AG08395 (cell line): ENCODE measurements around the gene ARID3B.
"Not testable (repeated sequence)": the region's sequence is repeated elsewhere in the genome, so short reads cannot be mapped to it uniquely, and the experiment has no call there.

Experiments
- DNase-seq: peaks from one replicate; pipeline ENCODE4 v3.0.0; 2012; ENCODE audit warnings: mixed read lengths, low spot score

The ARID3B gene

DNA sequence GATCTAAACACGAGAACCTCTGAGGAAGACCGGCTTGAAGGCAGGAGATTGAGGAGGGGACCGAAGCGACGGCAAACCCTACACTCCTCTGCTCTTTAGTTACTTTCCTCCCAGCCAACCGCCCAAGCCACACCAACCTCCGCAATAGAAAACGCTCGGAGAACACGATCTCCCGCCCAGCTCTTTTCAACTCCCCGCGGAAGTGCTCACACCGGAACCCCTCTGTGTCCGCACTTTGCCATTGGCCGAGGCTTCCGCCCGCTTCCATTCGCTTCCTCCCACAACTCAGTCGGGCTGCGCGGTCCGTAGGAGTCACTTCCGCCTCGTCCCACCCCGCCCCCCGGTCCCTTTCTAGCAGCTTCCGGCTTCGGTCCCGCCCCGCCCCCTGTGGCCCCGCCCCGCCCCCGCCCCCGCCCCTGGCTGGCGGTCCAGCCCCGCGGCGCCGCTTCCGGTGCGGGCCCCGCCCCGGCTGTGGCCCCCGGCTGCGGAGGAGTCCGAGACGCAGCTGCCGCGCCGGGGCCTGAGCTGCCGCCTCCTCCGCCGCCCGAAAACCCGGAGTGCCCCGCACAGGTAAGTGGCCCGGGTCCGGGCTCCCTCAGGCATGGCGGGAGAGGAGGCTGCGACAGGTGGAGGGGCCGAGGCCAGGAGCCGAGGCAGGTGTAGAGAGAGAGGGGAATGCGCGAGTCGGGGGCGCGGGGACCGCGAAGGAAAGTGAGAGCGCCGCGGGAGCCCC is at the start of gene ARID3B:
Gene ARID3B (plus strand): TSS at position 460 of the 733 bp plus-strand sequence. CDS start 2,717 bp downstream, outside the sequence.
- DNase-seq, result peak; percentile 98

GRCh38 chr15:74496648-74497047 is 44.4 kb upstream of the ARID3B start:
- no peak for DNase-seq

- DNase-seq, result no peak
Observed at GRCh38 chr15:74497584-74497983, 43.4 kb upstream of the ARID3B start.

- DNase-seq, result no peak
Observed at GRCh38 chr15:74499366-74499765, 41.7 kb upstream of the ARID3B start.

- DNase-seq, result no peak
Observed at GRCh38 chr15:74500401-74500800, 40.6 kb upstream of the ARID3B start.

DNA sequence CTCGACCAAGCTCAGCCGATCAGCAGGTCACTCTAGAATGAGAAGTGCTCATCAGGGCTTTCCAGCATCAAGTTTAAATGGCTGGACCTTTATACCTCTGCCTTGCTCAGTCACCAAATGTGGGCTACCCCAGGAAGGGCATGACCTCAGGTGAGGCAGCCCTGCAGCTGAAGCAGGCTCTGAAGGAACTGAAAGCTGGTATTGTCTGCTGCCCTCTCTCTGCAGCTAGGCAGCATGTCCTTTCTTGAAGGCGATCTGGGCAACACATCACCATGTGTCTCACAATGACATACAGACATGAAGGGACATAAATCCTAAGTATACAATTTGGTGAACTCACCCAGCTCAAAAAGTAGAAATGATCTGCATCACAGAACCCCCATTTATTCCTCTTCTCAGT is 38.7 kb upstream of the ARID3B start:
- DNase-seq, result no peak

DNA sequence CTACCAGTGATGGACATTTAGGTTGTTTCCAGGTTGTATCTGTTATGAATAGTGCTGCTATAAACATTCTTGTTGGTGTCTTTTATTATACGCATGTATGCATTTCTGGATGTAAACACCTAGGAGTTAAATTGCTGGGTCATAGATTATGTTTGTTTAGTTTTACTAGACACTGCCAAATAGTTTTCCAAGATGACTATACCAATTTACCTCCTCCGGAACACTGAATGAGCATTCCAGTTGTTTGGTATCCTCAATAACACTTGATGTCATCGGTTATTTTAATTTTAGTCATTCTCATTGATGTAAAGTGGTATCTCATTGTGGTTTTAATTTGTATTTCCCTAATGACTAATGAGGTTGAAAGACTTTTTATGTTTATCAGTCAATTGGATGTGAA is 36.6 kb upstream of the ARID3B start:
- no peak for DNase-seq

- no peak for DNase-seq
Observed at GRCh38 chr15:74504836-74505235, 36.2 kb upstream of the ARID3B start.

DNA sequence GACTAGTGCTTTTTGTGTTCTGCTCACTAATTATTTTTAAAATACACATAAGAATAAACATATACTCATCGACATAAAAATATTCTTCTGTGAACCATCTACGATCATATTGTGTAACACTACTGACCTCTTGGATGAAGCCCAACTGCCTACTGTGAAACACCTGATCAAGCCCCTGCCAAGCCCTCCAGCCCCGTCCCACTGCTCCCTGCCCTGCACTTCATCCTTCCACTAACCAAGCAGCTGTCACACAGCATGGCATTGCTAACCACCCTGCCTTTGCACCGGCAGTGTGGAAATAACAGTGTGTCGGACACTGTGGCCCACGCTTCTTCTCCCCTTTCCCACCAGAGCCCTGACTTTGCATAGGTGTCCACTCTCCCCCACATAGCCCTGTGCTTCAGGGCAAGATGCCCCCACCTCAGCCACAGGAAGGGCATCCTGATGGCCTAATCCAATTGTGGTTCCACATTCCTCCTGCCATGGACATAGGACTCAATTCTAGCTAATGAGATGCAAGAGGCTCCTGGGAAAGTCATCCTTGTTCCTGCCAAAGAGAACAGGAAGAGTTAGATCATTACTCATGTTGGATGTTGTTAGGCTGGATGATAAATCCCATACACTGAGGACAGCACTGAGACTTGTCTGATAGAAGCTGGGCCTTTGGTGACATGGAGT is 35.0 kb upstream of the ARID3B start:
- peak; percentile 37 for DNase-seq

DNA sequence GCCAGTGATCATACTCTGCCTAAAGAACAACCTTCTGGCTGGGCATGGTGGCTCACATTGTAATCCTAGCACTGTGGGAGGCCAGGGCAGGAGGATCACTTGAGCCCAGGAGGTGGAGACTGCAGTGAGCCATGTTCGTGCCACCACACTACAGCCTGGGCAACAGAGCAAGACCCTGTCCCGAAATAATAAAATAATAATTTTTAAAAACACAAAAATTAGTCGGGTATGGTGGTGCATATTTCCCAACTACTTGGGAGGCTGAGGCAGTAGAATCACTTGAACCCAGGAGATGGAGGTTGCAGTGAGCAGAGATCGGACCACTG is 34.5 kb upstream of the ARID3B start:
- DNase-seq, result no peak

GRCh38 chr15:74511583-74511982 is 29.4 kb upstream of the ARID3B start:
- DNase-seq, result no peak

GRCh38 chr15:74514059-74514458 is 27.0 kb upstream of the ARID3B start:
- not testable (repeated sequence) for DNase-seq

GRCh38 chr15:74517096-74517495 is 23.9 kb upstream of the ARID3B start:
- DNase-seq, result no peak

DNA sequence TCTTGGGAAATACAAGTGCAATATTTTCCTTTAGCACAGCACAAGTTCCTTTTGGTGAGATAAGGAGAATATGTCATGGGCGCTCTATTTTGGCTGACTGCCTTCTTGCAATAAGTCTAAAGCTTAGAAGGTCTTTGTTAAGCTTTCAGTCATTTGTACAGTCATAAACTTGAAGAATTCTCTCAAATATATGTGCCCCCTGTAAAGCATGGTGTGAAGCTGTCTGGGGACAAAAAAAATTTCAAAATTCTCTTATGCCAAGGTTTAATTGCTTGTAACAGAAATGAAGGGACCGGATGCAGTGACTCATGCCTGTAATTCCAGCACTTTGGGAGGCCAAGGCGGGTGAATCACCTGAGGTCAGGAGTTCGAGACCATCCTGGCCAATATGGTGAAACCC is 21.7 kb upstream of the ARID3B start:
- DNase-seq, result no peak

DNA sequence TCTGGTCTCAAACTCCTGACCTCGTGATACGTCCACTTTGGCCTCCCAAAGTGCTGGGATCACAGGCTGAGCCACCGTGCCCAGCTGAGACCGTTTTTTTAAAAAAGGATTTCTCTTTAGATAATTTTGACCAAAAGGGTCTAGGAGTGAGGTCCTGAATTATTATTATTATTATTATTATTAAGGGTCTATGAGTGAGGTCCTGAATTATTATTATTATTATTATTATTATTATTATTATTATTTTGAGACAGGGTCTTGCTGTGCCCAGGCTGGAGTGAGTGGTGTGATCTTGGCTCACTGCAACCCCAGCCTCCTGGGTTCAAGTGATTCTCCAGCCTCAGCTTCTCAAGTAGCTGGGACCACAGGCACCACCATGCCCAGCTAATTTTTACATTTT is 20.6 kb upstream of the ARID3B start:
- no peak for DNase-seq

DNA sequence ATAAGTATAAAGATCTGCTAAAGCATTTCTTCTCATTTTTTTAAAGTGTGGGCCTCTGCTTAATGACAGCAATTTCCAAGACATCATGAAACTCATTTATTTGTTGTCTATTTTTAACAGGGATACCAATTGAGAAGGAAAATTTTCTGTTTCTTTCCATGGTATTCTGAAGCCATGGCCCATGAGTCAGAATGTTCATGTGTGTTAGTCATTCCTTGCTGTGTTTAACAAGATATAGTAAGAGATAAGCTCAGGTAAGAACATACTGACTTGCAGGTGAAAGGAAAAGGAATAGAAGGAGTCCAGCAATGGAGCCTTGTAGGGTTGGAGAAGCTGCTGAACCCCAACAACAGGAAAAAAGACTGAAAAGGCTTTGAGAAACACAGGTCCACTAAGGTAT is 17.0 kb upstream of the ARID3B start:
- no peak for DNase-seq

GRCh38 chr15:74525309-74525708 is 15.7 kb upstream of the ARID3B start:
- no peak for DNase-seq

DNA sequence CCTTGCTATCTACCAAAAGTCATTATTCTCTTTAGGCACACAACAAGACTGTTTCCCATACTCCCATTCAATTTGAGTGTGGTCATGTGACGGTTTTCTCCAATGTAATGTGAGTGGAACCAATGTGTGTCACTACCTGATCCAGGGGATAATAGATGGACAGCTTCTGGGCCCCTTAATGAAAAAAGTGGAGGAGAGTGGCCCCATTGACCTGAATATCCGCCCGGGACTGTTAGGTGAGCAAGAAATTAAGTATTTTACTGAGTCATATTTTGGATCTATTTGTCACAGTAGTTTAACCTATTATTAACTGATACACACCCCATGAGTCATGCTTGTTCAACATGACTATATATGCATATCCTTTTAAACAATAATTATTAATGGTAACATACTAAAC is 15.1 kb upstream of the ARID3B start:
- peak; percentile 68 for DNase-seq

GRCh38 chr15:74528876-74529275 is 12.1 kb upstream of the ARID3B start:
- no peak for DNase-seq

- no peak for DNase-seq
Observed at GRCh38 chr15:74529921-74530320, 11.1 kb upstream of the ARID3B start.

DNA sequence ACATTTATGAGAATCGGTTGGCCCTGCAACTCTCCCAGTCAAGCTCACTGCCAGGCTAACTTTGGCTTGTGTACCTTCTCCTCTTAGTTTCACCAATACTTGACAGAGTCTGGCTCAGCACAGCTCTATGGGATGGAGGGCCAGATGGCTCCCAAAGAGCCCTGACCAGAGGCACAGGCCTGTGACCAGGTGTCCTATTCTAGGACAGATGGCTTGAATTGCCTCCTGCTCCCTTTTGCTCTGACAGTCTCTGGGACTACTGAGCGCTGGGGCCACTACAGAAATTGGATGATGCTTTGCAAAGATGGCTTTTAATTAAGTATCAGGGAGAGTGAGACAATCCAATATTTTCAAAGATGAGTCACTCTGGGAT is 10.3 kb upstream of the ARID3B start:
- DNase-seq, result no peak

- DNase-seq, result peak; percentile 58
Observed at GRCh38 chr15:74531144-74531811, 9.7 kb upstream of the ARID3B start.

- no peak for DNase-seq
Observed at GRCh38 chr15:74535388-74536084, 5.5 kb upstream of the ARID3B start.
